IMR-90 (cell line): Measurements from ENCODE around the gene ADGRL3. TPM values are rescaled to one million over a fixed set of nuclear protein-coding genes. Genes with fewer than 3 reads are reported as not detected.

Source experiments
- ATAC-seq: fragments of 200-7000 bp; cut with Tn5 transposase; 2 replicates; pipeline ENCODE4 v1.9.1; 2020; ENCODE audit warnings: low read depth, mild to moderate bottlenecking, moderate library complexity
- BruUV-seq: library from RNA; stranded (reverse); fragments of 400-500 nt; replicated peaks from 2 replicates; lab custom pipeline; 2021; lab: Mats Ljungman, UMichigan
- CTCF ChIA-PET: fragments of 300-600 bp; formaldehyde crosslinking; extraction: SDS; loops from one replicate; lab custom pipeline; 2021; ENCODE audit warnings: antibody characterized with exemption; lab: Yijun Ruan, JAX
- POLR2A ChIA-PET: fragments of 300-600 bp; sonication (Branson Sonifier 250); formaldehyde crosslinking; loops from one replicate; lab custom pipeline; 2022; ENCODE audit warnings: antibody characterized with exemption; ENCODE audit not compliant: unreplicated experiment; lab: Charles Lee
- DNase-seq: peaks from one replicate; pipeline ENCODE4 v3.0.0; 2013
- H2AFZ ChIP-seq: replicated peaks from 2 replicates; pipeline ENCODE3; 2013; ENCODE audit warnings: low read length, mild to moderate bottlenecking; ENCODE audit not compliant: poor library complexity
- H2AK5ac ChIP-seq: 2 replicates; pipeline ENCODE4 v1.6.1; 2013; ENCODE audit warnings: low read depth, low read length, inconsistent platforms
- H2AK9ac ChIP-seq: replicated peaks from 2 replicates; pipeline ENCODE3; 2013; ENCODE audit warnings: mild to moderate bottlenecking, low read depth, low read length, moderate library complexity; ENCODE audit not compliant: poor library complexity
- H2BK120ac ChIP-seq: 2 replicates; pipeline ENCODE4 v1.6.1; 2013; ENCODE audit warnings: low read depth, low read length, inconsistent platforms
- H2BK15ac ChIP-seq: 3 replicates; pipeline ENCODE4 v1.6.1; 2013; ENCODE audit warnings: low read depth, low read length, inconsistent platforms
- H2BK20ac ChIP-seq: 2 replicates; pipeline ENCODE4 v1.6.1; 2013; ENCODE audit warnings: low read depth, mild to moderate bottlenecking, inconsistent platforms, low read length, moderate library complexity
- H2BK5ac ChIP-seq: 2 replicates; pipeline ENCODE4 v1.6.1; 2013; ENCODE audit warnings: mild to moderate bottlenecking, low read depth, low read length, inconsistent platforms; ENCODE audit not compliant: poor library complexity, severe bottlenecking
- H3K14ac ChIP-seq: replicated peaks from 2 replicates; pipeline ENCODE4 v1.6.1; 2013; ENCODE audit warnings: low read depth, low read length, inconsistent platforms
- H3K18ac ChIP-seq: 2 replicates; pipeline ENCODE4 v1.6.1; 2013; ENCODE audit warnings: low read depth, low read length, control low read depth
- H3K23ac ChIP-seq: 2 replicates; pipeline ENCODE4 v1.6.1; 2013; ENCODE audit warnings: low read depth, low read length, inconsistent platforms
- H3K27ac ChIP-seq: 2 replicates; pipeline ENCODE4 v1.5.1; 2013; ENCODE audit warnings: mild to moderate bottlenecking, control low read depth, low read length; ENCODE audit not compliant: insufficient read depth
- H3K27me3 ChIP-seq: 2 replicates; pipeline ENCODE4 v1.6.1; 2013; ENCODE audit warnings: low read length; ENCODE audit not compliant: control insufficient read depth, insufficient read depth
- H3K36me3 ChIP-seq: 2 replicates; pipeline ENCODE4 v1.6.1; 2013; ENCODE audit warnings: low read length, mixed read lengths; ENCODE audit not compliant: control insufficient read depth, insufficient read depth
- H3K4ac ChIP-seq: 2 replicates; pipeline ENCODE4 v1.6.1; 2013; ENCODE audit warnings: low read depth, low read length, inconsistent platforms
- H3K4me1 ChIP-seq: 2 replicates; pipeline ENCODE4 v1.6.1; 2013; ENCODE audit warnings: low read length, mixed read lengths; ENCODE audit not compliant: control insufficient read depth, insufficient read depth
- H3K4me2 ChIP-seq: 2 replicates; pipeline ENCODE4 v1.6.1; 2013; ENCODE audit warnings: low read depth, mild to moderate bottlenecking, control low read depth, low read length, moderate library complexity
- H3K4me3 ChIP-seq: 2 replicates; pipeline ENCODE4 v1.5.1; 2013; ENCODE audit warnings: low read depth, mild to moderate bottlenecking, control low read depth, low read length, moderate library complexity; ENCODE audit not compliant: insufficient read depth
- H3K56ac ChIP-seq: 2 replicates; pipeline ENCODE4 v1.6.1; 2013; ENCODE audit warnings: low read length, inconsistent platforms; ENCODE audit not compliant: insufficient read depth; ENCODE audit errors: extremely low read depth
- H3K79me1 ChIP-seq, 2 experiments: 2 replicates each; pipeline ENCODE4 v1.6.1; 2013; ENCODE audit warnings: low read length in 2 of 2, inconsistent platforms in 1 of 2, low read depth in 1 of 2
- H3K9ac ChIP-seq: 2 replicates; pipeline ENCODE4 v1.6.1; 2013; ENCODE audit warnings: low read depth, low read length, control low read depth
- H3K9me1 ChIP-seq: 2 replicates; pipeline ENCODE4 v1.6.1; 2013; ENCODE audit warnings: low read length, inconsistent platforms; ENCODE audit not compliant: insufficient read depth
- H3K9me3 ChIP-seq: 2 replicates; pipeline ENCODE4 v1.6.1; 2013; ENCODE audit warnings: low read length; ENCODE audit not compliant: control insufficient read depth, insufficient read depth
- H4K20me1 ChIP-seq: 2 replicates; pipeline ENCODE4 v1.6.1; 2013; ENCODE audit warnings: low read length, inconsistent platforms; ENCODE audit not compliant: insufficient read depth
- H4K5ac ChIP-seq: 2 replicates; pipeline ENCODE4 v1.6.1; 2013; ENCODE audit warnings: mild to moderate bottlenecking, low read depth, low read length, control low read depth
- H4K8ac ChIP-seq, 2 experiments: 2 replicates each; pipeline ENCODE4 v1.6.1; 2013; ENCODE audit warnings: low read depth in 2 of 2, low read length in 2 of 2, control low read depth in 1 of 2, inconsistent platforms in 1 of 2
- H4K91ac ChIP-seq: 2 replicates; pipeline ENCODE4 v1.6.1; 2013; ENCODE audit warnings: low read depth, low read length, inconsistent platforms; ENCODE audit not compliant: insufficient read depth
- CEBPB ChIP-seq: IDR thresholded peaks from 2 replicates; pipeline ENCODE4 v1.6.1; 2012; ENCODE audit warnings: low read depth, low read length, improper control_type of control experiment
- CTCF ChIP-seq: conservative IDR thresholded peaks from 2 replicates; pipeline ENCODE4 v1.5.1; 2012; ENCODE audit warnings: mild to moderate bottlenecking, low read depth, low read length, improper control_type of control experiment
- FOS ChIP-seq: fragments of 150-350 bp; IDR thresholded peaks from 2 replicates; pipeline ENCODE4 v1.6.1; 2016; ENCODE audit warnings: low read depth, low read length
- MAZ ChIP-seq: IDR thresholded peaks from 2 replicates; pipeline ENCODE4 v1.6.1; 2012; ENCODE audit warnings: low read depth, mild to moderate bottlenecking, low read length, improper control_type of control experiment, moderate library complexity, borderline replicate concordance
- MXI1 ChIP-seq: IDR thresholded peaks from 2 replicates; pipeline ENCODE4 v1.6.1; 2012; ENCODE audit warnings: low read depth, mild to moderate bottlenecking, low read length, moderate library complexity, borderline replicate concordance
- NFE2L2 ChIP-seq: fragments of 150-350 bp; IDR thresholded peaks from 2 replicates; pipeline ENCODE4 v1.6.1; 2016; ENCODE audit warnings: low read depth, mild to moderate bottlenecking, low read length
- POLR2A ChIP-seq: IDR thresholded peaks from 2 replicates; pipeline ENCODE4 v1.6.1; 2012; ENCODE audit warnings: mild to moderate bottlenecking, low read depth, low read length
- RAD21 ChIP-seq: IDR thresholded peaks from 2 replicates; pipeline ENCODE4 v1.6.1; 2012; ENCODE audit warnings: low read length, improper control_type of control experiment
- SMC3 ChIP-seq: fragments of 150-350 bp; IDR thresholded peaks from 2 replicates; pipeline ENCODE4 v1.6.1; 2016; ENCODE audit warnings: low read depth, mild to moderate bottlenecking, antibody characterized with exemption, low read length, moderate library complexity
- USF2 ChIP-seq: fragments of 150-350 bp; IDR thresholded peaks from 2 replicates; pipeline ENCODE4 v1.6.1; 2017; ENCODE audit warnings: mild to moderate bottlenecking, antibody characterized with exemption, low read length, low read depth
- WGBS, 2 experiments: methylation state at CpG; one replicate each; pipeline versions ENCODE4 v1.1.5 to v1.1.7; 2013; ENCODE audit warnings: missing lambda C conversion rate in 2 of 2; ENCODE audit not compliant: insufficient read length in 1 of 2; ENCODE audit errors: extremely low coverage in 2 of 2; 5-methylcytosine and 5-hydroxymethylcytosine counted together
- dilution Hi-C: fragments of 300-500 bp; cut with HindIII; formaldehyde crosslinking; loops from one replicate; pipeline ENCODE4 v1.14.3; 2018; ENCODE audit warnings: low sequenced_read_pairs; ENCODE audit not compliant: unreplicated experiment
- in situ Hi-C: fragments of 300-500 bp; cut with MboI; formaldehyde crosslinking; loops from 3 replicates; pipeline ENCODE4 v1.14.3; 2019; ENCODE audit warnings: low sequenced_read_pairs, inconsistent platforms, mixed read lengths
- intact Hi-C: fragments of 100-400 bp; cut with micrococcal nuclease; formaldehyde crosslinking; loops from 2 replicates; pipeline ENCODE4 v1.10.0; 2022
- polyA plus RNA-seq, 3 experiments: library from polyadenylated mRNA; depleted of rRNA; stranded (reverse); fragments of >200 nt; gene quantifications; 2 replicates each; pipeline ENCODE4 v1.2.3, GENCODE V29; 2012; ENCODE audit warnings: low replicate concordance in 1 of 3
- total RNA-seq: library from RNA; depleted of rRNA; stranded (reverse); fragments of >200 nt; gene quantifications from 2 replicates; pipeline ENCODE4 v1.2.3, GENCODE V29; 2012

Gene ADGRL3
- total and polyA plus RNA-seq, 2 of the 4 experiments (the other 2 are of a cell fraction): 0.46 to 2.5 TPM

DNA sequence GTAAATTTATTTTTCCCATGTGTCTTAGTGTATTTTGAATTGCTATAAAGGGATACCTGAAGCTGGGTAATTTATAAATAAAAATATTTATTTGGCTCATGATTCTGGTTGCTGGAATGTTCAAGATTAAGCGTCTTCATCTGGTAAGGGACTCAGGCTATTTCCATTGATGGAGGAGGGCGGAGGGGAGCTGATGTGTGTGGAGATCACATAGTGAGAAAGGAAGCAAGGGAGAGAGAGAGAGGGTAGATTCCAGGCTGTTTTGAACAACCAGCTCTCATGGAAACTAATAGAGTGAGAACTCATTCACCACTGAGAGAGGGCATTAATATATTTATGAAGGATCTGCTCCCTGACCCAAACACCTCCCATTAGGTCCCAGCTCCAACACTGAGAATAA, 39.6 kb upstream of the ADGRL3 start:
- ChIA-PET POLR2A (no interaction called here), CTCF (no interaction called here)
- Histone ChIP-seq H4K5ac (no peak overlapping the region), H3K4ac (no peak overlapping the region), H2BK120ac (no peak overlapping the region), H3K23ac (no peak overlapping the region), H3K9me3 (no peaks in the 10 kb centered on the region), H4K8ac (no peak overlapping the region), H2BK20ac (no peak overlapping the region), H3K9me1 (no peaks in the 10 kb centered on the region), H3K4me3 (no peak overlapping the region), H3K27me3 (no peaks in the 10 kb centered on the region), H3K27ac (no peak overlapping the region), H2BK15ac (no peak overlapping the region), H3K56ac (no peak overlapping the region), H4K20me1 (no peaks in the 10 kb centered on the region), H3K4me2 (no peak overlapping the region), H4K91ac (no peak overlapping the region), H3K18ac (no peak overlapping the region), H2AK9ac (no peak overlapping the region), H3K36me3 (no peaks in the 10 kb centered on the region), H2BK5ac (no peak overlapping the region), H2AK5ac (no peak overlapping the region), H3K9ac (no peak overlapping the region), H3K79me1 (no peaks in the 10 kb centered on the region), H2AFZ (no peak overlapping the region), H3K4me1 (no peaks in the 10 kb centered on the region), H3K14ac (no peak overlapping the region)
- no CpG with 5 or more reads among the region's 2 CpGs for WGBS, 2 experiments
- BruUV-seq: no TSS peak
- in situ Hi-C loops: no loop called here
- no peak for DNase-seq
- dilution Hi-C loops: no loop called here
- intact Hi-C loops: no loop called here
- ATAC-seq: no peak
- TF ChIP-seq POLR2A (no peak), USF2 (no peak), NFE2L2 (no peak), CTCF (no peak), CEBPB (no peak), FOS (no peak), RAD21 (no peak), MXI1 (no peak), MAZ (no peak), SMC3 (no peak)
